H1 (cell line): ENCODE results near the gene TFB2M. TPM values are rescaled to one million over a fixed set of nuclear protein-coding genes. Genes with fewer than 3 reads are reported as not detected.

ENCODE experiments used
- CTCF ChIA-PET: fragments of 300-600 bp; sonication (Branson Sonifier 250); formaldehyde crosslinking; loops from one replicate; lab custom pipeline; 2021; ENCODE audit not compliant: partially characterized antibody; lab: Charles Lee
- POLR2A ChIA-PET: fragments of 300-600 bp; sonication (Branson Sonifier 250); formaldehyde crosslinking; loops from one replicate; lab custom pipeline; 2021; ENCODE audit warnings: inconsistent platforms; ENCODE audit not compliant: partially characterized antibody; lab: Charles Lee
- DNase-seq, 2 experiments: peaks; one replicate each; pipeline versions ENCODE4 v3.0.0 to v3.0.0-alpha.2; 2010 to 2022; ENCODE audit warnings: low spot score in 2 of 2, low read depth in 1 of 2, mixed read lengths in 1 of 2
- FAIRE-seq: peaks from 2 replicates; lab custom pipeline; 2011; peaks lifted over from hg19 to GRCh38; lab: Jason Lieb, UNC
- H2AFZ ChIP-seq: 2 replicates; pipeline ENCODE4 v1.8.1; 2012; ENCODE audit warnings: low read length, inconsistent platforms
- H2AK5ac ChIP-seq: 2 replicates; pipeline ENCODE4 v1.6.1; 2013; ENCODE audit warnings: low read depth, low read length
- H2BK120ac ChIP-seq: replicated peaks from 2 replicates; pipeline ENCODE3; 2013; ENCODE audit warnings: low read depth, low read length, inconsistent platforms
- H2BK12ac ChIP-seq: 2 replicates; pipeline ENCODE4 v1.6.1; 2013; ENCODE audit warnings: low read depth, low read length
- H2BK15ac ChIP-seq: 2 replicates; pipeline ENCODE4 v1.6.1; 2013; ENCODE audit warnings: low read length
- H2BK20ac ChIP-seq: 2 replicates; pipeline ENCODE4 v1.6.1; 2013; ENCODE audit warnings: low read length
- H2BK5ac ChIP-seq: 2 replicates; pipeline ENCODE4 v1.6.1; 2013; ENCODE audit warnings: low read depth, low read length
- H3K14ac ChIP-seq: 2 replicates; pipeline ENCODE4 v1.6.1; 2013; ENCODE audit warnings: inconsistent platforms; ENCODE audit not compliant: insufficient read length
- H3K18ac ChIP-seq: 2 replicates; pipeline ENCODE4 v1.6.1; 2013; ENCODE audit warnings: low read length; ENCODE audit errors: extremely low read depth
- H3K23ac ChIP-seq: 2 replicates; pipeline ENCODE4 v1.6.1; 2013; ENCODE audit warnings: inconsistent platforms; ENCODE audit not compliant: insufficient read length
- H3K23me2 ChIP-seq: 2 replicates; pipeline ENCODE4 v1.6.1; 2013; ENCODE audit warnings: low read depth, low read length
- H3K27ac ChIP-seq: 2 replicates; pipeline ENCODE4 v1.6.1; 2011; ENCODE audit warnings: low read depth, low read length, inconsistent platforms
- H3K27me3 ChIP-seq, 4 experiments: replicated peaks in 1 of 4; 1 replicate in 1 of 4; 2 replicates in 3 of 4; pipeline versions ENCODE4 v1.6.1 to v1.8.1; 2011 to 2013; ENCODE audit warnings: low read length in 3 of 4, mild to moderate bottlenecking in 3 of 4, inconsistent platforms in 2 of 4, mixed read lengths in 2 of 4, moderate library complexity in 1 of 4; ENCODE audit not compliant: control insufficient read depth in 3 of 4, insufficient read depth in 3 of 4; ENCODE audit errors: extremely low read depth in 1 of 4
- H3K36me3 ChIP-seq, 4 experiments: 2 replicates each; pipeline versions ENCODE4 v1.6.1 to v1.8.1; 2011 to 2013; ENCODE audit warnings: mild to moderate bottlenecking in 4 of 4, low read length in 3 of 4, moderate library complexity in 2 of 4, control low read depth in 1 of 4, inconsistent platforms in 1 of 4; ENCODE audit not compliant: insufficient read depth in 4 of 4, control insufficient read depth in 2 of 4
- H3K4ac ChIP-seq: replicated peaks from 2 replicates; pipeline ENCODE3; 2013; ENCODE audit warnings: low read length, low read depth, mixed read lengths, inconsistent platforms; ENCODE audit not compliant: insufficient read length
- H3K4me1 ChIP-seq, 4 experiments: replicated peaks in 1 of 4; 1 replicate in 1 of 4; 2 replicates in 3 of 4; pipeline versions ENCODE4 v1.6.1 to v1.8.1; 2011 to 2013; ENCODE audit warnings: low read length in 3 of 4, inconsistent platforms in 2 of 4, mixed read lengths in 1 of 4; ENCODE audit not compliant: insufficient read depth in 4 of 4, control insufficient read depth in 3 of 4
- H3K4me2 ChIP-seq, 2 experiments: 2 replicates each; pipeline versions ENCODE4 v1.6.1 to v1.8.1; 2011 to 2013; ENCODE audit warnings: low read depth in 2 of 2, low read length in 2 of 2, control low read depth in 1 of 2, inconsistent platforms in 1 of 2, mild to moderate bottlenecking in 1 of 2; ENCODE audit not compliant: insufficient read depth in 1 of 2
- H3K4me3 ChIP-seq, 4 experiments: fragments of 200-600, 300-600 bp in 1 of 4; sonication (generic), shearing (Covaris generic), sonication (Bioruptor Twin) in 1 of 4; 2 replicates each; pipeline versions ENCODE4 v1.5.1 to v1.8.1; 2011 to 2016; ENCODE audit warnings: low read length in 4 of 4, low read depth in 3 of 4, control low read depth in 2 of 4, inconsistent platforms in 2 of 4, mild to moderate bottlenecking in 2 of 4, mixed read lengths in 1 of 4, moderate library complexity in 1 of 4; ENCODE audit not compliant: insufficient read depth in 2 of 4; ENCODE audit errors: extremely low read depth in 1 of 4
- H3K56ac ChIP-seq: replicated peaks from 2 replicates; pipeline ENCODE3; 2013; ENCODE audit warnings: low read depth, mild to moderate bottlenecking, mixed read lengths, low read length, inconsistent platforms; ENCODE audit not compliant: insufficient read length
- H3K79me1 ChIP-seq: 2 replicates; pipeline ENCODE4 v1.6.1; 2013; ENCODE audit warnings: low read depth, low read length, control low read depth
- H3K79me2 ChIP-seq, 2 experiments: 2 replicates each; pipeline versions ENCODE4 v1.6.1 to v1.8.1; 2012 to 2013; ENCODE audit warnings: low read length in 2 of 2, mild to moderate bottlenecking in 2 of 2, inconsistent platforms in 1 of 2; ENCODE audit not compliant: insufficient read depth in 2 of 2, control insufficient read depth in 1 of 2
- H3K9ac ChIP-seq, 4 experiments: replicated peaks in 1 of 4; 1 replicate in 1 of 4; 2 replicates in 3 of 4; pipeline versions ENCODE4 v1.6.1 to v1.8.1; 2011 to 2013; ENCODE audit warnings: low read depth in 3 of 4, low read length in 3 of 4, control low read depth in 2 of 4, mild to moderate bottlenecking in 2 of 4, moderate library complexity in 2 of 4, inconsistent platforms in 1 of 4; ENCODE audit errors: extremely low read depth in 1 of 4
- H3K9me3 ChIP-seq, 2 experiments: 2 replicates each; pipeline versions ENCODE4 v1.6.1 to v1.8.1; 2012 to 2013; ENCODE audit warnings: mild to moderate bottlenecking in 2 of 2, moderate library complexity in 2 of 2, control low read depth in 1 of 2, inconsistent platforms in 1 of 2, low read depth in 1 of 2, low read length in 1 of 2, mixed read lengths in 1 of 2; ENCODE audit not compliant: insufficient read depth in 2 of 2
- H4K20me1 ChIP-seq, 2 experiments: replicated peaks in 1 of 2; 2 replicates each; pipeline versions ENCODE3 to v1.8.1; 2011 to 2013; ENCODE audit warnings: inconsistent platforms in 2 of 2, low read length in 2 of 2, mild to moderate bottlenecking in 1 of 2; ENCODE audit not compliant: insufficient read depth in 2 of 2, control insufficient read depth in 1 of 2
- H4K5ac ChIP-seq: 2 replicates; pipeline ENCODE4 v1.6.1; 2013; ENCODE audit warnings: low read length, low read depth, mixed read lengths, inconsistent platforms; ENCODE audit not compliant: insufficient read length
- H4K8ac ChIP-seq: 2 replicates; pipeline ENCODE4 v1.8.0; 2013; ENCODE audit warnings: mild to moderate bottlenecking, moderate library complexity, low read length, inconsistent platforms; ENCODE audit not compliant: insufficient read depth; ENCODE audit errors: extremely low read depth
- H4K91ac ChIP-seq: replicated peaks from 2 replicates; pipeline ENCODE3; 2013; ENCODE audit warnings: low read length, mixed read lengths, inconsistent platforms; ENCODE audit not compliant: insufficient read length
- BRCA1 ChIP-seq: IDR thresholded peaks from 2 replicates; pipeline ENCODE4 v1.6.1; 2012; ENCODE audit warnings: low read depth, low read length, improper control_type of control experiment
- CBX5 ChIP-seq: fragments of 300-800, 300-1000 bp; sonication (generic); IDR thresholded peaks from 2 replicates; pipeline ENCODE4 v1.7.1; 2016; ENCODE audit warnings: antibody characterized with exemption, low read length, low read depth
- CREB1 ChIP-seq: IDR thresholded peaks from 2 replicates; pipeline ENCODE4 v1.6.1; 2012; ENCODE audit warnings: inconsistent platforms
- EZH2 ChIP-seq: fragments of 200-600 bp; sonication (generic); IDR thresholded peaks from 2 replicates; pipeline ENCODE4 v1.7.1; 2012; ENCODE audit warnings: low read depth, mild to moderate bottlenecking, moderate library complexity, low read length, inconsistent platforms; ENCODE audit not compliant: severe bottlenecking
- GABPA ChIP-seq: IDR thresholded peaks from 2 replicates; pipeline ENCODE4 v1.6.1; 2011; ENCODE audit warnings: mild to moderate bottlenecking, low read length, moderate library complexity, borderline replicate concordance; ENCODE audit not compliant: insufficient read depth
- HDAC2 ChIP-seq, 2 experiments: fragments of 300-600 bp in 1 of 2; sonication (generic) in 1 of 2; IDR thresholded peaks; 2 replicates each; pipeline ENCODE4 v1.6.1; 2011 to 2012; ENCODE audit warnings: low read depth in 2 of 2, low read length in 2 of 2, mild to moderate bottlenecking in 2 of 2, moderate library complexity in 2 of 2, borderline replicate concordance in 1 of 2, inconsistent platforms in 1 of 2
- KDM1A ChIP-seq: fragments of 200-600, 300-600 bp; sonication (generic); IDR thresholded peaks from 2 replicates; pipeline ENCODE4 v1.7.1; 2016; ENCODE audit warnings: mild to moderate bottlenecking, low read length, borderline replicate concordance
- POLR2AphosphoS5 ChIP-seq: IDR thresholded peaks from 2 replicates; pipeline ENCODE4 v1.6.1; 2011; ENCODE audit warnings: low read depth, low read length
- RFX5 ChIP-seq: IDR thresholded peaks from 2 replicates; pipeline ENCODE4 v1.6.1; 2011; ENCODE audit warnings: low read depth, low read length, improper control_type of control experiment, borderline replicate concordance
- RXRA ChIP-seq: IDR thresholded peaks from 2 replicates; pipeline ENCODE4 v1.6.1; 2011; ENCODE audit warnings: low read depth, mild to moderate bottlenecking, low read length, moderate library complexity; ENCODE audit not compliant: insufficient read depth
- SP1 ChIP-seq: IDR thresholded peaks from 2 replicates; pipeline ENCODE4 v1.6.1; 2011; ENCODE audit warnings: low read depth, low read length
- SP2 ChIP-seq: IDR thresholded peaks from 2 replicates; pipeline ENCODE4 v1.6.1; 2012; ENCODE audit warnings: mild to moderate bottlenecking, low read length, inconsistent platforms
- TCF12 ChIP-seq: IDR thresholded peaks from 2 replicates; pipeline ENCODE4 v1.6.1; 2011; ENCODE audit warnings: low read depth, mild to moderate bottlenecking, low read length
- YY1 ChIP-seq: IDR thresholded peaks from 2 replicates; pipeline ENCODE4 v1.6.1; 2011; ENCODE audit warnings: low read depth, mild to moderate bottlenecking, low read length
- WGBS, 2 experiments: shearing (Covaris generic) in 1 of 2; methylation state at CpG; one replicate each; pipeline versions ENCODE4 v1.1.6 to v1.1.7; 2013 to 2015; ENCODE audit warnings: low lambda C conversion rate in 2 of 2, mixed read lengths in 2 of 2, inconsistent platforms in 1 of 2, low coverage in 1 of 2, missing lambda C conversion rate in 1 of 2; ENCODE audit not compliant: insufficient replicate concordance in 2 of 2, insufficient coverage in 1 of 2, insufficient read length in 1 of 2; ENCODE audit errors: extremely low coverage in 1 of 2, missing lambda C conversion rate in 1 of 2; 5-methylcytosine and 5-hydroxymethylcytosine counted together
- polyA plus RNA-seq, 7 experiments: library from polyadenylated mRNA; depleted of rRNA in 3 of 7; stranded (reverse) in 5 of 7; unstranded in 2 of 7; fragments of >200 nt in 5 of 7; fragments of 200-250 nt in 2 of 7; gene quantifications; 1 replicate in 5 of 7; 2 replicates in 1 of 7; 4 replicates in 1 of 7; pipeline versions ENCODE4 v1.2.1 to v1.2.3, GENCODE V29; 2011 to 2013; ENCODE audit warnings: missing spikeins in 2 of 7, mixed read lengths in 2 of 7
- total RNA-seq: library from RNA; stranded (reverse); fragmentation: NEBNext Ultra II Directional; extraction: Animal tissue kit (Norgen Biotek cat#: 25700); gene quantifications from 2 replicates; pipeline ENCODE4 v1.2.1, GENCODE V29; 2021
- TF ChIP-seq, protein P1 (sequence below): IDR thresholded peaks from 2 replicates; pipeline ENCODE4 v1.6.1; 2011; ENCODE audit warnings: low read depth, mild to moderate bottlenecking, low read length; ENCODE audit not compliant: insufficient read depth

Gene TFB2M
- total and polyA plus RNA-seq, 2 of the 8 experiments (the other 6 are each of a cell fraction or from before 2014, with no cell fraction given), result 10.4 to 22.0 TPM

DNA sequence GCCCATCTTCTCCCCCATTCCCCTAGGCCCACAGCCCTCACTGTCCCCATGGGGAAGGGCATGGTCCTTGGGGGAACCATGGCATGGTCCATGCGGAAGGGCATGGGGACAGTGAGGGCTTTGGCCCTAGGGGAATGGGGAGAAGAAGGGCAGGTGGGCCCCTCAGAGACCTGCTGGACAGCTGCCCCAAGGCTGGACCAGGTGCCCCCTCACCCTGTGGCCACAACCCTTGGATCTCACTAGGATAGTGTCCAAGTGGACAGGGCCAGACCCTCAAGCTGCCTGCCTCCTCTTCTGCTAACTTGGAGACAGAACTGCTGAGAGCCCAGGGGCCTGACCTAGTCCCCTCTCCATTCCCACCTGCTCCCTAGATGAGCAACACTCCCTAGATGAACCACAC is 46.5 kb downstream of the TFB2M start:
- POLR2A ChIA-PET, result no interaction called here
- H3K56ac ChIP-seq, result no peak overlapping the region
- CTCF ChIA-PET, result no interaction called here
- no peaks in the 10 kb centered on the region for H4K20me1 ChIP-seq
- no peak overlapping the region for H2AFZ ChIP-seq
- H2BK5ac ChIP-seq, result no peak overlapping the region
- no peak overlapping the region for H3K14ac ChIP-seq
- no peak overlapping the region for H3K4me3 ChIP-seq
- no peak overlapping the region for H2AK5ac ChIP-seq
- no peak overlapping the region for H3K4me2 ChIP-seq
- no peaks in the 10 kb centered on the region for H3K27me3 ChIP-seq
- no peak overlapping the region for H4K8ac ChIP-seq
- no peak overlapping the region for H2BK20ac ChIP-seq
- no peak overlapping the region for H4K5ac ChIP-seq
- DNase-seq, result no peak
- no peak overlapping the region for H2BK120ac ChIP-seq
- no peak overlapping the region for H3K18ac ChIP-seq
- no peak for FAIRE-seq
- 78% methylated on average over 1 of the region's 1 CpG; no CpG with 5 or more reads in 1 of the 2 experiments for WGBS, 2 experiments
- no peak overlapping the region for H3K23ac ChIP-seq
- no peak overlapping the region for H3K4ac ChIP-seq
- no peak overlapping the region for H2BK15ac ChIP-seq
- H3K9ac ChIP-seq, result no peak overlapping the region
- no peak overlapping the region for H3K27ac ChIP-seq
- H3K23me2 ChIP-seq, result no peaks in the 10 kb centered on the region
- no peaks in the 10 kb centered on the region for H3K4me1 ChIP-seq
- H2BK12ac ChIP-seq, result no peak overlapping the region
- no peak overlapping the region for H4K91ac ChIP-seq
- no peaks in the 10 kb centered on the region for H3K36me3 ChIP-seq
- no peaks in the 10 kb centered on the region for H3K79me2 ChIP-seq
- H3K79me1 ChIP-seq, result no peaks in the 10 kb centered on the region
- H3K9me3 ChIP-seq, result peaks cover 3% of the 10 kb centered on the region in 2 experiments; a peak in 3 of 4 replicates
- TF ChIP-seq SP1 (no peak), RXRA (no peak), YY1 (no peak), TCF12 (no peak), HDAC2 (IDR thresholded peaks at IDR 0.05; ENCODE audit: borderline replicate concordance in 1 of 2, low read depth in 2 of 2, low read length in 2 of 2) (no peak), EZH2 (no peak), GABPA (no peak), RFX5 (no peak), POLR2AphosphoS5 (no peak), BRCA1 (no peak), CREB1 (no peak), KDM1A (no peak), SP2 (no peak), CBX5 (no peak)
- TF ChIP-seq, protein P1, sequence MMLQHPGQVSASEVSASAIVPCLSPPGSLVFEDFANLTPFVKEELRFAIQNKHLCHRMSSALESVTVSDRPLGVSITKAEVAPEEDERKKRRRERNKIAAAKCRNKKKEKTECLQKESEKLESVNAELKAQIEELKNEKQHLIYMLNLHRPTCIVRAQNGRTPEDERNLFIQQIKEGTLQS, result no peak
